Measurements from ENCODE around the gene CPSF4.
A peak's percentile ranks its signal among the peaks of the same experiment; 100 is the strongest.
"Not testable (repeated sequence)": the region's sequence is repeated elsewhere in the genome, so short reads cannot be mapped to it uniquely, and the experiment has no call there.

The CPSF4 gene

DNA sequence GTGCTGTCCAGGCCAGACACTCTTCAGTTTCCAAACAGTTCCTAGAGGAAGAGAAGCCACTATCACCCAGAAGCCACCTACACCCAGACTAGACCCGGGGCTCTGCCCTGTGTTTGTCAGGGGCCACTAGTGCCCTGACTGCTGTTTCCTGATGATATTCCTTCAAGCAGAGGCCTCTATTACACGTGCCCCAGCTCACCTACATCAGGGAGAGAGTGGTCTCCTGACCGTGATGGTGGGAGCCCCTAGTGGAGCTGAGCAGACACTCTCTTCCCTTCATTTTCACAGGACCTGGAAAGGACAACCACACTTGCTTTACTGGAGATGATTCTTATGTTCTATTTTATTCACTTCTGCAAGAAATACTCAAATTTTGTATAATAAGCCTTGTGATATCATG lies 52.1 kb downstream of the CPSF4 start:
- no peak for DNase-seq (ENCODE audit: low read depth, low spot score)

- no peak for DNase-seq (ENCODE audit: low read depth, low spot score)
Observed at GRCh38 chr7:99493823-99494222, 55.1 kb downstream of the CPSF4 start.

DNA sequence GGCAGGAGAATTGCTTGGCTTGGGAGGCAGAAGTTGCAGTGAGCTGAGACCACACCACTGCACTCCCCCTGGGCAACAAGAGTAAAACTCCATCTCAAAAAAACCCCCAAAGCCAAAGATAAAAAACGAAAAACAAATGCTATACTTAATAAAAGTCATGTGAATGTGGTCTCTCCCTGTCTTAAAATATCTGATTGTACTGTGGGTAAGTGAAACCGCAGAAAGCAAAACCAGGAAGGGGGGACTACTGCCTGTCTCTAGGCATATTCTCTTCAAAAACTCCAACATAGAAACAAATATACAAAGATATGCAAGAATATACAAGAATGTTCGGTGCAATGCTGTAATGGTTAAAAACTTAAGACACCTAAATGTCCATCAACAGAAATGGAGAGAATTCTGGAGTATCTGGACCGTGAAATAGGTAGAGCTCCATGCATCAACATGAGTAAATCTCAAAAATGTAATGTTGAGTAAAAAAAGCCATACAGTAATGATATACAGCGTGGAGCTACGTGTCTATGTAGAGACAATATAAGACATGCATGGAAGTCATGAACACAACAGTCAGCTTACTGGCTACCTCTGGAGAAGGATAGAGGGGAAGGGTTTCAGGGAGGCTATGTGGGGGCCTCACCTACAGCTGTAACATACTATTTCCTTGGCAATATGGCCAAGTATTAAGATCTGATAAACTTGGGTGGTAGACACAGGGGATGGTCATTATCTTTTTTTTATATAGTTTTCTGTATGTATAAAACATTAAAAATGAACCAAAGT lies 59.2 kb downstream of the CPSF4 start:
- DNase-seq (ENCODE audit: low read depth, low spot score), result no peak

DNA sequence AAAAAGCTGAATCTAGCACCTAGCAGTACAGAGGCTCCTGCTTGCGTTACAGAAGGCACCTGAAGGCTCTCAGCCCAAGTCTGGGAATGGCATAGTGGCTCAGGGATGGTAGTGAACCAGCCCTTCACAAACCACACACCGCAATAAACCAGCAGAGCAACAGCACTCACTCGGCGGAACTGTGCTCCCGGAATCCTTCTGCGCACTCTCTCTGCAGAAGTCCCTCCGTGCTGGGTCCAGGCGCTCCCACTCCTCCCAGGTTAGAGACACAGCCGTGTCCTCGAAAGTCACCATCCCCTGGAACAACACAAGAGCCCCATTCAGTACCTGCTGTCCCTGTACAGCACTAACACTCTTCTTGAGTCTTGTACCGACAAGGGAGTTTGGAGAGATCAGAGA lies 59.8 kb downstream of the CPSF4 start:
- DNase-seq (ENCODE audit: low read depth, low spot score), result no peak

DNA sequence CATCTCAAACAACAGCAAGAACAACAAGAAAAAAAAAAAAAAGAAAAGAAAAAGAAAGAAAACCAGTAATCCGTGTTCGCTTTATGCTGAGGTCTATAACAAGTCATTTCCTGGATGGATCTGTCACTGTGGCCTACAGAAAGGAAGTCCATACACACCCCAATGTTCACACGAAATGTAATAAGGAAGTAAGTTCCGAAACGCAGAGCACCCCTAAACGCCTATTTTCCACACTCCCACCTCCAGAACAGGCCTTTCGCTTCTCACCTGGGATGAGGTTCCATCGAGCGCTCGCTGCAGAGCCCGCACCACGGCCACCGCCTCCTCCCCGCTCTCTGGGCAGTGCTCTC lies 60.6 kb downstream of the CPSF4 start:
- no peak for DNase-seq (ENCODE audit: low read depth, low spot score)

DNA sequence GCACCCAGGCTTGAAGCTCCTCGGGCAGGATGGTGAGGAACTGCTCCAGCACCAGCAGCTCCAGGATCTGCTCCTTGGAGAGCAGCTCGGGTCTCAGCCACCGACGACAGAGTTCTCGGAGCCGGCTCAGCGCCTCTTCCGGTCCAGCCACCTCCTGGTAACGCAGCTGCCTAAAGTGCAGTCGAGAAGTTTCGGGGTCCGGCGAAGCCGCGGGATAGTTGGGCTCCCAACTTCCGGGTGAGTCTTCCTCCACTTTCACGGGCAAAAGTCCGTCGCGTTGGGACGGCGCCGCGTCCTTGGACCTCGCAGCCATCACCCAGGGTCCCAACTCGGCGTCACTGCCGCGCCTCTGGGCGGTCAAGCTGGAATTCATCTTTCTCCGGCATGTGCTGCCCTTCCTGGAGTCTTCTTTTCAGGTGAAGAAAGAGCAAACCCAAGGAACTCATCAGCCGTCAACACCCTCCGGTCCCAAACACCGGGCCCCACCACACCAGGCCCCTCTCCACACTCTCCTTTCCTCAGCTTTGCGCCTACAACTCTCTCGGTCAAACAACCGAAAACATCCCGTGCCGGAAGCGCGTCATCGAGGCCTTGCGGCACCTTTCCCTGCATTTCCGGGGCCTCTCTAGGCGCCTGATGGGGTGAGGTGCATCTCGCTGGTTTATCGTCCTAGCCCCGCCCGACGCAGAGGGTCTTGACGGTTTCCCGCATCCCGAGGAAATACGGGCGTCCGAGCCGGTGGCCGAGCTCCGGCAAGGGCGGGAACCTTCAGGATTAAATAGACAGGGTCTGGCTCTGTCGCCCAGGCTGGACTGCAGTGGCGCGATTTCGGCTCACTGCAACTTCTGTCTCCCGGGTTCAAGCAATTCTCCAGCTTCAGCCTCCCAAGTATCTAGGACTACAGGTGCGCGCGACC lies 61.2 kb downstream of the CPSF4 start, which contains the start of gene ZNF394:
TSS of gene ZNF394 (minus strand) at position 561 of the 916 bp plus-strand sequence. CDS start at position 373, 188 bp downstream.
- peak; percentile 96 for DNase-seq (ENCODE audit: low read depth, low spot score)

DNA sequence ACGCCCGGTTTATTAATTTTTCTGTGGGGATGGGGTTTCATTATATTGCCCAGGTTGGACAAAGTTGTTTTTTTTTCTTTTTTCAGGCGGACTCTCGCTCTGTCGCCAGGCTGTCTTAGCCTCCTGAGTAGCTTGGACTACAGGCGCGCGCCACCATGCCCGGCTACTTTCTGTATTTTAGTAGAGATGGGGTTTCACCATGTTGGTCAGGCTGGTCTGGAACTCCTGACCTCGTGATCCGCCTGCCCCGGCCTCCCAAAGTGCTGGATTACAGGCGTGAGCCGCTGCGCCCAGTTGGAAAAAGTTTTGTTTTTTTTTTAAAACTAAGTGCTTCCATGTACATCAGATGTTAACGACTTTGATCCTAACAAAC lies 61.9 kb downstream of the CPSF4 start:
- no peak for DNase-seq (ENCODE audit: low read depth, low spot score)

DNA sequence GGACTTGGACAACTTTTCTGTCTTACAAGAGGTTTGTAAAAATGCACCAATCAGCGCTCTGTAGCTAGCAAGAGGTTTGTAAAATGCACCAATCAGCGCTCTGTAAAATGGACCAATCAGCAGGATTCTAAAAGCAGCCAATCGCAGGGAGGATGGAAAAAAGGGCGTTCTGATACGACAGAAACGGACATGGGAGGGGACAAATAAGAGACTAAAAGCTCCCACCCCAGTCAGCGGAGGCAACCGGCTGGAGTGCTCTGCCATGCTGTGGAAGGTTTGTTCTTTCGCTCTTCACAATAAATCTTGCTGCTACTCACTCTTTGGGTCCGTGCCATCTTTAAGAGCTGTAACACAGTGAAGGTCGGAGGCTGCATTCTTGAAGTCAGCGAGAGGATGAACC lies 62.5 kb downstream of the CPSF4 start:
- DNase-seq (ENCODE audit: low read depth, low spot score), result not testable (repeated sequence)

- DNase-seq (ENCODE audit: low read depth, low spot score), result no peak
Observed at GRCh38 chr7:99504281-99504602, 65.5 kb downstream of the CPSF4 start.

GRCh38 chr7:99504603-99505323 lies 66.0 kb downstream of the CPSF4 start, which contains the start of gene ZKSCAN5:
Gene ZKSCAN5, plus strand, starts transcription at chr7:99504662. Its CDS starts 1,383 bp downstream, at chr7:99506045.
- peak; percentile 99 for DNase-seq (ENCODE audit: low read depth, low spot score)

DNA sequence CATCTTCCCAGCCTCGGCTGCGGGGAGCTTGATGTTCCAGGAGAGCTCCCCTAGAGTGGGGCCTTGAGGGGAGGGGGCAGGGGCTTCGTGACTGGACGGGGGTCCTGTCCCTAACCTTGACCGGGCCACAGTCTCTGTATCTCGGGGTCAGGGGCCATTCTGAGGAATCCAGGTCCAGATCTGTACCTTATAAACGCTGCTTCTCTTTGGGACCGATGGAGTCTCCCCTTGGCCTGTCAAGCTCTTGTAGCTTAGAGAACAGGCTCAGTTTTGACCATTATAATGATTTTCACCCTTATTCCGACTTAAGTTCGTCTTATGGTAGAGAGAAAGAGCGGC lies 66.5 kb downstream of the CPSF4 start:
- no peak for DNase-seq (ENCODE audit: low read depth, low spot score)
